ENCODE results near the gene ATXN7L3. TPM values are rescaled to one million over a fixed set of nuclear protein-coding genes. Genes with fewer than 3 reads are reported as not detected.
A peak's percentile ranks its signal among the peaks of the same experiment; 100 is the strongest.

Gene ATXN7L3
- total and polyA plus RNA-seq, 9 of the 15 experiments (the other 6 are each of a cell fraction or from before 2014, with no cell fraction given) = 0.62 to 66.1 (median 33.2) TPM

DNA sequence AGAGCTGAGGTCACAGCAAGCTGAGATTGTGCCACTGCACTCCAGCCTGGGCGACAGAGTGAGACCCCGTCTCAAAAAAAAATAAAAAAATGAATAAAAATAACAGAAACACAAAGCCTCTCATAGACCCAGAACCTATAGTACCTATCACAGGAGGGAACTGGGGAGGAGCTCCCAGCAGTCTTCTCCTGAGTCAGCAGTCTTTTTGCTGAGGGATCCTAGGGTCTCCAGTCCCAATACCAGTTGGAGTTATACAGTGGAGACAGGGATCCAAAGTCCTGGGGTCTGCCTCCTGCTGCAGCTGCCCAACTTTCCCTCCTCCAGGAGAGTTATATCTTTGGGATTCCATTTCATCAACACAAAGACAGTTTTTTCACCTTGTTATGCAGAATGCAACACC, 16.7 kb downstream of the ATXN7L3 start:
- POLR2A ChIA-PET = interaction anchor here (0.9 to 4.5 kb wide), 2 partner anchors 10 to 34 kb away, joined by 3 to 35 read pairs; no protein-coding TSS in a partner anchor
- TF ChIP-seq MAFK (IDR thresholded peaks at IDR 0.05; ENCODE audit: low read length) (peak; percentile 48; the same call in 1 of the 2 replicates), RBM39 (optimal IDR thresholded peaks at IDR 0.05; ENCODE audit: low read depth, low read length) (no peak), SREBF1 (IDR thresholded peaks at IDR 0.05; ENCODE audit: borderline replicate concordance, low read depth, low read length) (no peak), CREB1 (IDR thresholded peaks at IDR 0.05) (no peak), CREB1 (CRISPR knock-in tag; IDR thresholded peaks at IDR 0.05) (no peak), MAFF (IDR thresholded peaks at IDR 0.05; ENCODE audit: low read length) (peak; percentile 36; the same call in 1 of the 2 replicates), ZNF316 (IDR thresholded peaks at IDR 0.05) (peak; percentile 79), C11orf30 (IDR thresholded peaks at IDR 0.05; ENCODE audit: low read depth) (peak; percentile 35; the same call in 1 of the 2 replicates)
- TF ChIP-seq, protein P1, sequence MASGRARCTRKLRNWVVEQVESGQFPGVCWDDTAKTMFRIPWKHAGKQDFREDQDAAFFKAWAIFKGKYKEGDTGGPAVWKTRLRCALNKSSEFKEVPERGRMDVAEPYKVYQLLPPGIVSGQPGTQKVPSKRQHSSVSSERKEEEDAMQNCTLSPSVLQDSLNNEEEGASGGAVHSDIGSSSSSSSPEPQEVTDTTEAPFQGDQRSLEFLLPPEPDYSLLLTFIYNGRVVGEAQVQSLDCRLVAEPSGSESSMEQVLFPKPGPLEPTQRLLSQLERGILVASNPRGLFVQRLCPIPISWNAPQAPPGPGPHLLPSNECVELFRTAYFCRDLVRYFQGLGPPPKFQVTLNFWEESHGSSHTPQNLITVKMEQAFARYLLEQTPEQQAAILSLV (tag; IDR thresholded peaks at IDR 0.05) = no peak
- Histone ChIP-seq H3K4me2 (ENCODE audit: insufficient read depth, low read length) (no peak overlapping the region), H3K9ac (ENCODE audit: insufficient read depth in 1 of 2, low read depth in 2 of 2, low read length in 2 of 2) (peak overlapping the region in 1 of 2 experiments; percentile 59; a peak in 2 of 4 replicates), H3K4me1 (replicated peaks in 1 of 2; ENCODE audit: control insufficient read depth in 2 of 2, insufficient read depth in 2 of 2, low read length in 2 of 2) (peaks cover 10 to 22% of the 10 kb centered on the region in 2 experiments), H3K9me1 (ENCODE audit: control insufficient read depth, insufficient read depth, low read length) (no peaks in the 10 kb centered on the region), H2AFZ (ENCODE audit: low read depth, low read length) (no peak overlapping the region), H3K79me2 (ENCODE audit: control insufficient read depth, insufficient read depth, low read length) (peaks cover 57% of the 10 kb centered on the region), H3K27ac (ENCODE audit: extremely low read depth, low read depth, low read length) (no peak overlapping the region), H3K9me3 (replicated peaks; ENCODE audit: control insufficient read depth, insufficient read depth, low read depth, low read length) (no peaks in the 10 kb centered on the region), H3K27me3 (ENCODE audit: control insufficient read depth in 2 of 2, insufficient read depth in 2 of 2, low read length in 2 of 2) (no peaks in the 10 kb centered on the region), H3K4me3 (no peak overlapping the region), H3K36me3 (ENCODE audit: control insufficient read depth, insufficient read depth, low read length) (peaks cover 39% of the 10 kb centered on the region), H4K20me1 (replicated peaks; ENCODE audit: control insufficient read depth, insufficient read depth, low read length) (0 out of 2 replicates have a peak, but pooled peaks cover 3% of the 10 kb centered on the region)
- in situ Hi-C loops (cut with MboI) (no loop called here), intact Hi-C loops (cut with micrococcal nuclease) (no loop called here)
- ATAC-seq (no peak), DNase-seq (ENCODE audit: extremely low read depth in 1 of 4, low spot score in 3 of 4) (no peak), FAIRE-seq (no peak)
- 87% methylated on average over 2 of the region's 2 CpGs for WGBS (ENCODE audit: insufficient coverage, low coverage, missing lambda C conversion rate)
- no TSS peak for BruUV-seq (replicated peaks)
- CTCF ChIA-PET (ENCODE audit: low intra/inter-chr PET ratio) = no interaction called here

Data from K562 (cell line).